H1 (cell line): ENCODE measurements around the gene FTL. TPM values are rescaled to one million over a fixed set of nuclear protein-coding genes. Genes with fewer than 3 reads are reported as not detected.

ENCODE experiments used
- ASH2L ChIP-seq: fragments of 200-600, 300-600 bp; sonication (generic); IDR thresholded peaks from one replicate; pipeline ENCODE4 v1.7.1; 2017; ENCODE audit warnings: low read length
- BACH1 ChIP-seq: IDR thresholded peaks from 2 replicates; pipeline ENCODE4 v1.6.1; 2012; ENCODE audit warnings: low read length, improper control_type of control experiment
- EP300 ChIP-seq, 2 experiments: IDR thresholded peaks; 1 replicate in 1 of 2; 2 replicates in 1 of 2; pipeline ENCODE4 v1.6.1; 2011 to 2012; ENCODE audit warnings: low read depth in 2 of 2, low read length in 2 of 2, mild to moderate bottlenecking in 2 of 2, borderline replicate concordance in 1 of 2, inconsistent platforms in 1 of 2, moderate library complexity in 1 of 2
- FOSL1 ChIP-seq: IDR thresholded peaks from 2 replicates; pipeline ENCODE4 v1.6.1; 2011; ENCODE audit warnings: mild to moderate bottlenecking, low read depth, low read length, moderate library complexity; ENCODE audit not compliant: insufficient read depth
- NRF1 ChIP-seq: IDR thresholded peaks from 2 replicates; pipeline ENCODE4 v1.6.1; 2011; ENCODE audit warnings: mild to moderate bottlenecking, low read depth, low read length, improper control_type of control experiment
- RBBP5 ChIP-seq: IDR thresholded peaks from 2 replicates; pipeline ENCODE4 v1.7.1; 2012; ENCODE audit warnings: low read depth, mild to moderate bottlenecking, inconsistent platforms, low read length, moderate library complexity, borderline replicate concordance
- SRF ChIP-seq: IDR thresholded peaks from 2 replicates; pipeline ENCODE4 v1.6.1; 2011; ENCODE audit warnings: mild to moderate bottlenecking, low read depth, low read length, moderate library complexity
- TAF1 ChIP-seq: IDR thresholded peaks from 2 replicates; pipeline ENCODE4 v1.6.1; 2011; ENCODE audit warnings: mild to moderate bottlenecking, low read depth, low read length
- TAF7 ChIP-seq: optimal IDR thresholded peaks from 2 replicates; pipeline ENCODE3; 2011; ENCODE audit warnings: low read depth, mild to moderate bottlenecking, inconsistent platforms, low read length, moderate library complexity, borderline replicate concordance
- polyA plus RNA-seq, 7 experiments: library from polyadenylated mRNA; depleted of rRNA in 3 of 7; stranded (reverse) in 5 of 7; unstranded in 2 of 7; fragments of >200 nt in 5 of 7; fragments of 200-250 nt in 2 of 7; gene quantifications; 1 replicate in 5 of 7; 2 replicates in 1 of 7; 4 replicates in 1 of 7; pipeline versions ENCODE4 v1.2.1 to v1.2.3, GENCODE V29; 2011 to 2013; ENCODE audit warnings: missing spikeins in 2 of 7, mixed read lengths in 2 of 7
- total RNA-seq: library from RNA; stranded (reverse); fragmentation: NEBNext Ultra II Directional; extraction: Animal tissue kit (Norgen Biotek cat#: 25700); gene quantifications from 2 replicates; pipeline ENCODE4 v1.2.1, GENCODE V29; 2021
- TF ChIP-seq, protein P1 (sequence below): fragments of 300-600 bp; sonication (generic); IDR thresholded peaks from 2 replicates; pipeline ENCODE4 v1.7.1; 2012; ENCODE audit warnings: low read length, moderate library complexity, mild to moderate bottlenecking, inconsistent platforms; ENCODE audit not compliant: insufficient replicate concordance

FTL gene
- total and polyA plus RNA-seq, 2 of the 8 experiments (the other 6 are each of a cell fraction or from before 2014, with no cell fraction given) = 1,751 to 2,427 TPM

GRCh38 chr19:48922548-48923490 lies 42.3 kb upstream of the FTL start (continued):
- TF ChIP-seq, protein P1, sequence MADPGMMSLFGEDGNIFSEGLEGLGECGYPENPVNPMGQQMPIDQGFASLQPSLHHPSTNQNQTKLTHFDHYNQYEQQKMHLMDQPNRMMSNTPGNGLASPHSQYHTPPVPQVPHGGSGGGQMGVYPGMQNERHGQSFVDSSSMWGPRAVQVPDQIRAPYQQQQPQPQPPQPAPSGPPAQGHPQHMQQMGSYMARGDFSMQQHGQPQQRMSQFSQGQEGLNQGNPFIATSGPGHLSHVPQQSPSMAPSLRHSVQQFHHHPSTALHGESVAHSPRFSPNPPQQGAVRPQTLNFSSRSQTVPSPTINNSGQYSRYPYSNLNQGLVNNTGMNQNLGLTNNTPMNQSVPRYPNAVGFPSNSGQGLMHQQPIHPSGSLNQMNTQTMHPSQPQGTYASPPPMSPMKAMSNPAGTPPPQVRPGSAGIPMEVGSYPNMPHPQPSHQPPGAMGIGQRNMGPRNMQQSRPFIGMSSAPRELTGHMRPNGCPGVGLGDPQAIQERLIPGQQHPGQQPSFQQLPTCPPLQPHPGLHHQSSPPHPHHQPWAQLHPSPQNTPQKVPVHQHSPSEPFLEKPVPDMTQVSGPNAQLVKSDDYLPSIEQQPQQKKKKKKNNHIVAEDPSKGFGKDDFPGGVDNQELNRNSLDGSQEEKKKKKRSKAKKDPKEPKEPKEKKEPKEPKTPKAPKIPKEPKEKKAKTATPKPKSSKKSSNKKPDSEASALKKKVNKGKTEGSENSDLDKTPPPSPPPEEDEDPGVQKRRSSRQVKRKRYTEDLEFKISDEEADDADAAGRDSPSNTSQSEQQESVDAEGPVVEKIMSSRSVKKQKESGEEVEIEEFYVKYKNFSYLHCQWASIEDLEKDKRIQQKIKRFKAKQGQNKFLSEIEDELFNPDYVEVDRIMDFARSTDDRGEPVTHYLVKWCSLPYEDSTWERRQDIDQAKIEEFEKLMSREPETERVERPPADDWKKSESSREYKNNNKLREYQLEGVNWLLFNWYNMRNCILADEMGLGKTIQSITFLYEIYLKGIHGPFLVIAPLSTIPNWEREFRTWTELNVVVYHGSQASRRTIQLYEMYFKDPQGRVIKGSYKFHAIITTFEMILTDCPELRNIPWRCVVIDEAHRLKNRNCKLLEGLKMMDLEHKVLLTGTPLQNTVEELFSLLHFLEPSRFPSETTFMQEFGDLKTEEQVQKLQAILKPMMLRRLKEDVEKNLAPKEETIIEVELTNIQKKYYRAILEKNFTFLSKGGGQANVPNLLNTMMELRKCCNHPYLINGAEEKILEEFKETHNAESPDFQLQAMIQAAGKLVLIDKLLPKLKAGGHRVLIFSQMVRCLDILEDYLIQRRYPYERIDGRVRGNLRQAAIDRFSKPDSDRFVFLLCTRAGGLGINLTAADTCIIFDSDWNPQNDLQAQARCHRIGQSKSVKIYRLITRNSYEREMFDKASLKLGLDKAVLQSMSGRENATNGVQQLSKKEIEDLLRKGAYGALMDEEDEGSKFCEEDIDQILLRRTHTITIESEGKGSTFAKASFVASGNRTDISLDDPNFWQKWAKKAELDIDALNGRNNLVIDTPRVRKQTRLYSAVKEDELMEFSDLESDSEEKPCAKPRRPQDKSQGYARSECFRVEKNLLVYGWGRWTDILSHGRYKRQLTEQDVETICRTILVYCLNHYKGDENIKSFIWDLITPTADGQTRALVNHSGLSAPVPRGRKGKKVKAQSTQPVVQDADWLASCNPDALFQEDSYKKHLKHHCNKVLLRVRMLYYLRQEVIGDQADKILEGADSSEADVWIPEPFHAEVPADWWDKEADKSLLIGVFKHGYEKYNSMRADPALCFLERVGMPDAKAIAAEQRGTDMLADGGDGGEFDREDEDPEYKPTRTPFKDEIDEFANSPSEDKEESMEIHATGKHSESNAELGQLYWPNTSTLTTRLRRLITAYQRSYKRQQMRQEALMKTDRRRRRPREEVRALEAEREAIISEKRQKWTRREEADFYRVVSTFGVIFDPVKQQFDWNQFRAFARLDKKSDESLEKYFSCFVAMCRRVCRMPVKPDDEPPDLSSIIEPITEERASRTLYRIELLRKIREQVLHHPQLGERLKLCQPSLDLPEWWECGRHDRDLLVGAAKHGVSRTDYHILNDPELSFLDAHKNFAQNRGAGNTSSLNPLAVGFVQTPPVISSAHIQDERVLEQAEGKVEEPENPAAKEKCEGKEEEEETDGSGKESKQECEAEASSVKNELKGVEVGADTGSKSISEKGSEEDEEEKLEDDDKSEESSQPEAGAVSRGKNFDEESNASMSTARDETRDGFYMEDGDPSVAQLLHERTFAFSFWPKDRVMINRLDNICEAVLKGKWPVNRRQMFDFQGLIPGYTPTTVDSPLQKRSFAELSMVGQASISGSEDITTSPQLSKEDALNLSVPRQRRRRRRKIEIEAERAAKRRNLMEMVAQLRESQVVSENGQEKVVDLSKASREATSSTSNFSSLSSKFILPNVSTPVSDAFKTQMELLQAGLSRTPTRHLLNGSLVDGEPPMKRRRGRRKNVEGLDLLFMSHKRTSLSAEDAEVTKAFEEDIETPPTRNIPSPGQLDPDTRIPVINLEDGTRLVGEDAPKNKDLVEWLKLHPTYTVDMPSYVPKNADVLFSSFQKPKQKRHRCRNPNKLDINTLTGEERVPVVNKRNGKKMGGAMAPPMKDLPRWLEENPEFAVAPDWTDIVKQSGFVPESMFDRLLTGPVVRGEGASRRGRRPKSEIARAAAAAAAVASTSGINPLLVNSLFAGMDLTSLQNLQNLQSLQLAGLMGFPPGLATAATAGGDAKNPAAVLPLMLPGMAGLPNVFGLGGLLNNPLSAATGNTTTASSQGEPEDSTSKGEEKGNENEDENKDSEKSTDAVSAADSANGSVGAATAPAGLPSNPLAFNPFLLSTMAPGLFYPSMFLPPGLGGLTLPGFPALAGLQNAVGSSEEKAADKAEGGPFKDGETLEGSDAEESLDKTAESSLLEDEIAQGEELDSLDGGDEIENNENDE = no peak
- TF ChIP-seq TAF7 (no peak), RBBP5 (no peak), BACH1 (no peak), FOSL1 (no peak), ASH2L (no peak), NRF1 (no peak), EP300 (IDR thresholded peaks at IDR 0.05; ENCODE audit: borderline replicate concordance in 1 of 2, low read depth in 2 of 2, low read length in 2 of 2) (no peak), TAF1 (no peak), SRF (no peak)
